H1 (cell line): ENCODE measurements around the gene SCG2. TPM values are rescaled to one million over a fixed set of nuclear protein-coding genes. Genes with fewer than 3 reads are reported as not detected.

Experiments
- CTCF ChIA-PET: fragments of 300-600 bp; sonication (Branson Sonifier 250); formaldehyde crosslinking; loops from one replicate; lab custom pipeline; 2021; ENCODE audit not compliant: partially characterized antibody; lab: Charles Lee
- POLR2A ChIA-PET: fragments of 300-600 bp; sonication (Branson Sonifier 250); formaldehyde crosslinking; loops from one replicate; lab custom pipeline; 2021; ENCODE audit warnings: inconsistent platforms; ENCODE audit not compliant: partially characterized antibody; lab: Charles Lee
- DNase-seq, 2 experiments: peaks; one replicate each; pipeline versions ENCODE4 v3.0.0 to v3.0.0-alpha.2; 2010 to 2022; ENCODE audit warnings: low spot score in 2 of 2, low read depth in 1 of 2, mixed read lengths in 1 of 2
- FAIRE-seq: peaks from 2 replicates; lab custom pipeline; 2011; peaks lifted over from hg19 to GRCh38; lab: Jason Lieb, UNC
- H2AFZ ChIP-seq: 2 replicates; pipeline ENCODE4 v1.8.1; 2012; ENCODE audit warnings: low read length, inconsistent platforms
- H2AK5ac ChIP-seq: 2 replicates; pipeline ENCODE4 v1.6.1; 2013; ENCODE audit warnings: low read depth, low read length
- H2BK120ac ChIP-seq: replicated peaks from 2 replicates; pipeline ENCODE3; 2013; ENCODE audit warnings: low read depth, low read length, inconsistent platforms
- H2BK12ac ChIP-seq: 2 replicates; pipeline ENCODE4 v1.6.1; 2013; ENCODE audit warnings: low read depth, low read length
- H2BK15ac ChIP-seq: 2 replicates; pipeline ENCODE4 v1.6.1; 2013; ENCODE audit warnings: low read length
- H2BK20ac ChIP-seq: 2 replicates; pipeline ENCODE4 v1.6.1; 2013; ENCODE audit warnings: low read length
- H2BK5ac ChIP-seq: 2 replicates; pipeline ENCODE4 v1.6.1; 2013; ENCODE audit warnings: low read depth, low read length
- H3K14ac ChIP-seq: 2 replicates; pipeline ENCODE4 v1.6.1; 2013; ENCODE audit warnings: inconsistent platforms; ENCODE audit not compliant: insufficient read length
- H3K18ac ChIP-seq: 2 replicates; pipeline ENCODE4 v1.6.1; 2013; ENCODE audit warnings: low read length; ENCODE audit errors: extremely low read depth
- H3K23ac ChIP-seq: 2 replicates; pipeline ENCODE4 v1.6.1; 2013; ENCODE audit warnings: inconsistent platforms; ENCODE audit not compliant: insufficient read length
- H3K23me2 ChIP-seq: 2 replicates; pipeline ENCODE4 v1.6.1; 2013; ENCODE audit warnings: low read depth, low read length
- H3K27ac ChIP-seq: 2 replicates; pipeline ENCODE4 v1.6.1; 2011; ENCODE audit warnings: low read depth, low read length, inconsistent platforms
- H3K27me3 ChIP-seq, 4 experiments: replicated peaks in 1 of 4; 1 replicate in 1 of 4; 2 replicates in 3 of 4; pipeline versions ENCODE4 v1.6.1 to v1.8.1; 2011 to 2013; ENCODE audit warnings: low read length in 3 of 4, mild to moderate bottlenecking in 3 of 4, inconsistent platforms in 2 of 4, mixed read lengths in 2 of 4, moderate library complexity in 1 of 4; ENCODE audit not compliant: control insufficient read depth in 3 of 4, insufficient read depth in 3 of 4; ENCODE audit errors: extremely low read depth in 1 of 4
- H3K36me3 ChIP-seq, 4 experiments: 2 replicates each; pipeline versions ENCODE4 v1.6.1 to v1.8.1; 2011 to 2013; ENCODE audit warnings: mild to moderate bottlenecking in 4 of 4, low read length in 3 of 4, moderate library complexity in 2 of 4, control low read depth in 1 of 4, inconsistent platforms in 1 of 4; ENCODE audit not compliant: insufficient read depth in 4 of 4, control insufficient read depth in 2 of 4
- H3K4ac ChIP-seq: replicated peaks from 2 replicates; pipeline ENCODE3; 2013; ENCODE audit warnings: low read length, low read depth, mixed read lengths, inconsistent platforms; ENCODE audit not compliant: insufficient read length
- H3K4me1 ChIP-seq, 4 experiments: replicated peaks in 1 of 4; 1 replicate in 1 of 4; 2 replicates in 3 of 4; pipeline versions ENCODE4 v1.6.1 to v1.8.1; 2011 to 2013; ENCODE audit warnings: low read length in 3 of 4, inconsistent platforms in 2 of 4, mixed read lengths in 1 of 4; ENCODE audit not compliant: insufficient read depth in 4 of 4, control insufficient read depth in 3 of 4
- H3K4me2 ChIP-seq, 2 experiments: 2 replicates each; pipeline versions ENCODE4 v1.6.1 to v1.8.1; 2011 to 2013; ENCODE audit warnings: low read depth in 2 of 2, low read length in 2 of 2, control low read depth in 1 of 2, inconsistent platforms in 1 of 2, mild to moderate bottlenecking in 1 of 2; ENCODE audit not compliant: insufficient read depth in 1 of 2
- H3K4me3 ChIP-seq, 4 experiments: fragments of 200-600, 300-600 bp in 1 of 4; sonication (generic), shearing (Covaris generic), sonication (Bioruptor Twin) in 1 of 4; 2 replicates each; pipeline versions ENCODE4 v1.5.1 to v1.8.1; 2011 to 2016; ENCODE audit warnings: low read length in 4 of 4, low read depth in 3 of 4, control low read depth in 2 of 4, inconsistent platforms in 2 of 4, mild to moderate bottlenecking in 2 of 4, mixed read lengths in 1 of 4, moderate library complexity in 1 of 4; ENCODE audit not compliant: insufficient read depth in 2 of 4; ENCODE audit errors: extremely low read depth in 1 of 4
- H3K56ac ChIP-seq: replicated peaks from 2 replicates; pipeline ENCODE3; 2013; ENCODE audit warnings: low read depth, mild to moderate bottlenecking, mixed read lengths, low read length, inconsistent platforms; ENCODE audit not compliant: insufficient read length
- H3K79me1 ChIP-seq: 2 replicates; pipeline ENCODE4 v1.6.1; 2013; ENCODE audit warnings: low read depth, low read length, control low read depth
- H3K79me2 ChIP-seq, 2 experiments: 2 replicates each; pipeline versions ENCODE4 v1.6.1 to v1.8.1; 2012 to 2013; ENCODE audit warnings: low read length in 2 of 2, mild to moderate bottlenecking in 2 of 2, inconsistent platforms in 1 of 2; ENCODE audit not compliant: insufficient read depth in 2 of 2, control insufficient read depth in 1 of 2
- H3K9ac ChIP-seq, 4 experiments: replicated peaks in 1 of 4; 1 replicate in 1 of 4; 2 replicates in 3 of 4; pipeline versions ENCODE4 v1.6.1 to v1.8.1; 2011 to 2013; ENCODE audit warnings: low read depth in 3 of 4, low read length in 3 of 4, control low read depth in 2 of 4, mild to moderate bottlenecking in 2 of 4, moderate library complexity in 2 of 4, inconsistent platforms in 1 of 4; ENCODE audit errors: extremely low read depth in 1 of 4
- H3K9me3 ChIP-seq, 2 experiments: 2 replicates each; pipeline versions ENCODE4 v1.6.1 to v1.8.1; 2012 to 2013; ENCODE audit warnings: mild to moderate bottlenecking in 2 of 2, moderate library complexity in 2 of 2, control low read depth in 1 of 2, inconsistent platforms in 1 of 2, low read depth in 1 of 2, low read length in 1 of 2, mixed read lengths in 1 of 2; ENCODE audit not compliant: insufficient read depth in 2 of 2
- H4K20me1 ChIP-seq, 2 experiments: replicated peaks in 1 of 2; 2 replicates each; pipeline versions ENCODE3 to v1.8.1; 2011 to 2013; ENCODE audit warnings: inconsistent platforms in 2 of 2, low read length in 2 of 2, mild to moderate bottlenecking in 1 of 2; ENCODE audit not compliant: insufficient read depth in 2 of 2, control insufficient read depth in 1 of 2
- H4K5ac ChIP-seq: 2 replicates; pipeline ENCODE4 v1.6.1; 2013; ENCODE audit warnings: low read length, low read depth, mixed read lengths, inconsistent platforms; ENCODE audit not compliant: insufficient read length
- H4K8ac ChIP-seq: 2 replicates; pipeline ENCODE4 v1.8.0; 2013; ENCODE audit warnings: mild to moderate bottlenecking, moderate library complexity, low read length, inconsistent platforms; ENCODE audit not compliant: insufficient read depth; ENCODE audit errors: extremely low read depth
- H4K91ac ChIP-seq: replicated peaks from 2 replicates; pipeline ENCODE3; 2013; ENCODE audit warnings: low read length, mixed read lengths, inconsistent platforms; ENCODE audit not compliant: insufficient read length
- POLR2A ChIP-seq, 2 experiments: IDR thresholded peaks; 1 replicate in 1 of 2; 2 replicates in 1 of 2; pipeline ENCODE4 v1.6.1; 2011; ENCODE audit warnings: low read depth in 2 of 2, low read length in 2 of 2, mild to moderate bottlenecking in 2 of 2; ENCODE audit errors: control extremely low read depth in 1 of 2
- SUZ12 ChIP-seq: fragments of 200-600 bp; sonication (generic); IDR thresholded peaks from 2 replicates; pipeline ENCODE4 v1.6.1; 2012; ENCODE audit warnings: mild to moderate bottlenecking, inconsistent platforms, low read length, moderate library complexity, mixed read lengths
- WGBS, 2 experiments: shearing (Covaris generic) in 1 of 2; methylation state at CpG; one replicate each; pipeline versions ENCODE4 v1.1.6 to v1.1.7; 2013 to 2015; ENCODE audit warnings: low lambda C conversion rate in 2 of 2, mixed read lengths in 2 of 2, inconsistent platforms in 1 of 2, low coverage in 1 of 2, missing lambda C conversion rate in 1 of 2; ENCODE audit not compliant: insufficient replicate concordance in 2 of 2, insufficient coverage in 1 of 2, insufficient read length in 1 of 2; ENCODE audit errors: extremely low coverage in 1 of 2, missing lambda C conversion rate in 1 of 2; 5-methylcytosine and 5-hydroxymethylcytosine counted together
- polyA plus RNA-seq, 7 experiments: library from polyadenylated mRNA; depleted of rRNA in 3 of 7; stranded (reverse) in 5 of 7; unstranded in 2 of 7; fragments of >200 nt in 5 of 7; fragments of 200-250 nt in 2 of 7; gene quantifications; 1 replicate in 5 of 7; 2 replicates in 1 of 7; 4 replicates in 1 of 7; pipeline versions ENCODE4 v1.2.1 to v1.2.3, GENCODE V29; 2011 to 2013; ENCODE audit warnings: missing spikeins in 2 of 7, mixed read lengths in 2 of 7
- total RNA-seq: library from RNA; stranded (reverse); fragmentation: NEBNext Ultra II Directional; extraction: Animal tissue kit (Norgen Biotek cat#: 25700); gene quantifications from 2 replicates; pipeline ENCODE4 v1.2.1, GENCODE V29; 2021

The SCG2 gene
- total and polyA plus RNA-seq, 2 of the 8 experiments (the other 6 are each of a cell fraction or from before 2014, with no cell fraction given), result 0.54 to 1.0 TPM

DNA sequence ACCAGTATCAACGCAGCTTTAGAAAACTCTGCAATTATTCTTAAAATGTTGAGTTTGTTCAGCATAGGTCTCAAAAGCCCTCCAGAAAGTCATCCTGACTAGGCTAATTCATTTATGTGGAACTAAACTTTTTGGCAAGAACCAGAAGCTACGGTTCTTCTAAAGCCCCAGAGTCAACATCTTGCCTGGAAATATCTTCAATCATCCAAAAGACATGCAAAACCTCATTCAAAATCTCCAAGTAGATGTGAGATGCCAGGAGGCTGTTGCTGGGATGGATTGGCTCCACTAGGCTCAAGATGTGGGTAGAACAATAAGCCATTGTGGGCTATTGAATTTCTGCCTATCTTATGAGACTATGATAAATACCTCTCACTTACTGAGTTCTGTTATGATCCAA lies 2.1 kb upstream of the SCG2 start:
- Histone ChIP-seq H3K36me3 (no peaks in the 10 kb centered on the region), H3K23me2 (no peaks in the 10 kb centered on the region), H3K4me1 (no peaks in the 10 kb centered on the region), H3K4ac (no peak overlapping the region), H2BK20ac (no peak overlapping the region), H3K27ac (no peak overlapping the region), H3K79me2 (no peaks in the 10 kb centered on the region), H2BK12ac (no peak overlapping the region), H4K91ac (no peak overlapping the region), H3K18ac (no peak overlapping the region), H3K9ac (no peak overlapping the region), H4K5ac (no peak overlapping the region), H3K23ac (no peak overlapping the region), H2BK5ac (no peak overlapping the region), H4K8ac (no peak overlapping the region), H3K56ac (no peak overlapping the region), H3K4me2 (no peak overlapping the region), H2AFZ (no peak overlapping the region), H3K4me3 (no peak overlapping the region), H3K27me3 (no peaks in the 10 kb centered on the region)
- ChIA-PET CTCF (interaction anchor here (1.9 kb wide), 1 partner anchor 15 kb away, joined by 5 read pairs; no protein-coding TSS in a partner anchor), POLR2A (no interaction called here)
- FAIRE-seq, result no peak
- 91% methylated on average over 2 of the region's 2 CpGs; no CpG with 5 or more reads in 1 of the 2 experiments for WGBS, 2 experiments
- TF ChIP-seq POLR2A (IDR thresholded peaks at IDR 0.05; ENCODE audit: control extremely low read depth in 1 of 2, low read depth in 2 of 2, low read length in 2 of 2), result no peak
- TF ChIP-seq SUZ12, result no peak
- TF ChIP-seq, all 59 proteins: peak for 0
- no peaks in the 10 kb centered on the region for H4K20me1 ChIP-seq
- no peak overlapping the region for H2BK120ac ChIP-seq
- H2AK5ac ChIP-seq, result no peak overlapping the region
- H2BK15ac ChIP-seq, result no peak overlapping the region
- H3K79me1 ChIP-seq, result no peaks in the 10 kb centered on the region
- no peaks in the 10 kb centered on the region for H3K9me3 ChIP-seq
- no peak for DNase-seq
- no peak overlapping the region for H3K14ac ChIP-seq
